H1 (cell line): ENCODE data around the gene TBC1D2B. TPM values are rescaled to one million over a fixed set of nuclear protein-coding genes. Genes with fewer than 3 reads are reported as not detected.

Source experiments
- CTCF ChIA-PET: fragments of 300-600 bp; sonication (Branson Sonifier 250); formaldehyde crosslinking; loops from one replicate; lab custom pipeline; 2021; ENCODE audit not compliant: partially characterized antibody; lab: Charles Lee
- POLR2A ChIA-PET: fragments of 300-600 bp; sonication (Branson Sonifier 250); formaldehyde crosslinking; loops from one replicate; lab custom pipeline; 2021; ENCODE audit warnings: inconsistent platforms; ENCODE audit not compliant: partially characterized antibody; lab: Charles Lee
- DNase-seq, 2 experiments: peaks; one replicate each; pipeline versions ENCODE4 v3.0.0 to v3.0.0-alpha.2; 2010 to 2022; ENCODE audit warnings: low spot score in 2 of 2, low read depth in 1 of 2, mixed read lengths in 1 of 2
- FAIRE-seq: peaks from 2 replicates; lab custom pipeline; 2011; peaks lifted over from hg19 to GRCh38; lab: Jason Lieb, UNC
- H2AFZ ChIP-seq: 2 replicates; pipeline ENCODE4 v1.8.1; 2012; ENCODE audit warnings: low read length, inconsistent platforms
- H2AK5ac ChIP-seq: 2 replicates; pipeline ENCODE4 v1.6.1; 2013; ENCODE audit warnings: low read depth, low read length
- H2BK120ac ChIP-seq: replicated peaks from 2 replicates; pipeline ENCODE3; 2013; ENCODE audit warnings: low read depth, low read length, inconsistent platforms
- H2BK12ac ChIP-seq: 2 replicates; pipeline ENCODE4 v1.6.1; 2013; ENCODE audit warnings: low read depth, low read length
- H2BK15ac ChIP-seq: 2 replicates; pipeline ENCODE4 v1.6.1; 2013; ENCODE audit warnings: low read length
- H2BK20ac ChIP-seq: 2 replicates; pipeline ENCODE4 v1.6.1; 2013; ENCODE audit warnings: low read length
- H2BK5ac ChIP-seq: 2 replicates; pipeline ENCODE4 v1.6.1; 2013; ENCODE audit warnings: low read depth, low read length
- H3K14ac ChIP-seq: 2 replicates; pipeline ENCODE4 v1.6.1; 2013; ENCODE audit warnings: inconsistent platforms; ENCODE audit not compliant: insufficient read length
- H3K18ac ChIP-seq: 2 replicates; pipeline ENCODE4 v1.6.1; 2013; ENCODE audit warnings: low read length; ENCODE audit errors: extremely low read depth
- H3K23ac ChIP-seq: 2 replicates; pipeline ENCODE4 v1.6.1; 2013; ENCODE audit warnings: inconsistent platforms; ENCODE audit not compliant: insufficient read length
- H3K23me2 ChIP-seq: 2 replicates; pipeline ENCODE4 v1.6.1; 2013; ENCODE audit warnings: low read depth, low read length
- H3K27ac ChIP-seq: 2 replicates; pipeline ENCODE4 v1.6.1; 2011; ENCODE audit warnings: low read depth, low read length, inconsistent platforms
- H3K27me3 ChIP-seq, 4 experiments: replicated peaks in 1 of 4; 1 replicate in 1 of 4; 2 replicates in 3 of 4; pipeline versions ENCODE4 v1.6.1 to v1.8.1; 2011 to 2013; ENCODE audit warnings: low read length in 3 of 4, mild to moderate bottlenecking in 3 of 4, inconsistent platforms in 2 of 4, mixed read lengths in 2 of 4, moderate library complexity in 1 of 4; ENCODE audit not compliant: control insufficient read depth in 3 of 4, insufficient read depth in 3 of 4; ENCODE audit errors: extremely low read depth in 1 of 4
- H3K36me3 ChIP-seq, 4 experiments: 2 replicates each; pipeline versions ENCODE4 v1.6.1 to v1.8.1; 2011 to 2013; ENCODE audit warnings: mild to moderate bottlenecking in 4 of 4, low read length in 3 of 4, moderate library complexity in 2 of 4, control low read depth in 1 of 4, inconsistent platforms in 1 of 4; ENCODE audit not compliant: insufficient read depth in 4 of 4, control insufficient read depth in 2 of 4
- H3K4ac ChIP-seq: replicated peaks from 2 replicates; pipeline ENCODE3; 2013; ENCODE audit warnings: low read length, low read depth, mixed read lengths, inconsistent platforms; ENCODE audit not compliant: insufficient read length
- H3K4me1 ChIP-seq, 4 experiments: replicated peaks in 1 of 4; 1 replicate in 1 of 4; 2 replicates in 3 of 4; pipeline versions ENCODE4 v1.6.1 to v1.8.1; 2011 to 2013; ENCODE audit warnings: low read length in 3 of 4, inconsistent platforms in 2 of 4, mixed read lengths in 1 of 4; ENCODE audit not compliant: insufficient read depth in 4 of 4, control insufficient read depth in 3 of 4
- H3K4me2 ChIP-seq, 2 experiments: 2 replicates each; pipeline versions ENCODE4 v1.6.1 to v1.8.1; 2011 to 2013; ENCODE audit warnings: low read depth in 2 of 2, low read length in 2 of 2, control low read depth in 1 of 2, inconsistent platforms in 1 of 2, mild to moderate bottlenecking in 1 of 2; ENCODE audit not compliant: insufficient read depth in 1 of 2
- H3K4me3 ChIP-seq, 4 experiments: fragments of 200-600, 300-600 bp in 1 of 4; sonication (generic), shearing (Covaris generic), sonication (Bioruptor Twin) in 1 of 4; 2 replicates each; pipeline versions ENCODE4 v1.5.1 to v1.8.1; 2011 to 2016; ENCODE audit warnings: low read length in 4 of 4, low read depth in 3 of 4, control low read depth in 2 of 4, inconsistent platforms in 2 of 4, mild to moderate bottlenecking in 2 of 4, mixed read lengths in 1 of 4, moderate library complexity in 1 of 4; ENCODE audit not compliant: insufficient read depth in 2 of 4; ENCODE audit errors: extremely low read depth in 1 of 4
- H3K56ac ChIP-seq: replicated peaks from 2 replicates; pipeline ENCODE3; 2013; ENCODE audit warnings: low read depth, mild to moderate bottlenecking, mixed read lengths, low read length, inconsistent platforms; ENCODE audit not compliant: insufficient read length
- H3K79me1 ChIP-seq: 2 replicates; pipeline ENCODE4 v1.6.1; 2013; ENCODE audit warnings: low read depth, low read length, control low read depth
- H3K79me2 ChIP-seq, 2 experiments: 2 replicates each; pipeline versions ENCODE4 v1.6.1 to v1.8.1; 2012 to 2013; ENCODE audit warnings: low read length in 2 of 2, mild to moderate bottlenecking in 2 of 2, inconsistent platforms in 1 of 2; ENCODE audit not compliant: insufficient read depth in 2 of 2, control insufficient read depth in 1 of 2
- H3K9ac ChIP-seq, 4 experiments: replicated peaks in 1 of 4; 1 replicate in 1 of 4; 2 replicates in 3 of 4; pipeline versions ENCODE4 v1.6.1 to v1.8.1; 2011 to 2013; ENCODE audit warnings: low read depth in 3 of 4, low read length in 3 of 4, control low read depth in 2 of 4, mild to moderate bottlenecking in 2 of 4, moderate library complexity in 2 of 4, inconsistent platforms in 1 of 4; ENCODE audit errors: extremely low read depth in 1 of 4
- H3K9me3 ChIP-seq, 2 experiments: 2 replicates each; pipeline versions ENCODE4 v1.6.1 to v1.8.1; 2012 to 2013; ENCODE audit warnings: mild to moderate bottlenecking in 2 of 2, moderate library complexity in 2 of 2, control low read depth in 1 of 2, inconsistent platforms in 1 of 2, low read depth in 1 of 2, low read length in 1 of 2, mixed read lengths in 1 of 2; ENCODE audit not compliant: insufficient read depth in 2 of 2
- H4K20me1 ChIP-seq, 2 experiments: replicated peaks in 1 of 2; 2 replicates each; pipeline versions ENCODE3 to v1.8.1; 2011 to 2013; ENCODE audit warnings: inconsistent platforms in 2 of 2, low read length in 2 of 2, mild to moderate bottlenecking in 1 of 2; ENCODE audit not compliant: insufficient read depth in 2 of 2, control insufficient read depth in 1 of 2
- H4K5ac ChIP-seq: 2 replicates; pipeline ENCODE4 v1.6.1; 2013; ENCODE audit warnings: low read length, low read depth, mixed read lengths, inconsistent platforms; ENCODE audit not compliant: insufficient read length
- H4K8ac ChIP-seq: 2 replicates; pipeline ENCODE4 v1.8.0; 2013; ENCODE audit warnings: mild to moderate bottlenecking, moderate library complexity, low read length, inconsistent platforms; ENCODE audit not compliant: insufficient read depth; ENCODE audit errors: extremely low read depth
- H4K91ac ChIP-seq: replicated peaks from 2 replicates; pipeline ENCODE3; 2013; ENCODE audit warnings: low read length, mixed read lengths, inconsistent platforms; ENCODE audit not compliant: insufficient read length
- CHD1 ChIP-seq: IDR thresholded peaks from 2 replicates; pipeline ENCODE4 v1.6.1; 2012; ENCODE audit warnings: low read depth, low read length, improper control_type of control experiment
- CTCF ChIP-seq, 3 experiments: IDR thresholded peaks; 1 replicate in 2 of 3; 2 replicates in 1 of 3; pipeline versions ENCODE4 v1.5.1 to v1.6.1; 2011; ENCODE audit warnings: low read length in 3 of 3, mild to moderate bottlenecking in 3 of 3, inconsistent platforms in 2 of 3, low read depth in 1 of 3, moderate library complexity in 1 of 3; ENCODE audit not compliant: insufficient read depth in 1 of 3; ENCODE audit errors: control extremely low read depth in 1 of 3
- E2F6 ChIP-seq: IDR thresholded peaks from 2 replicates; pipeline ENCODE4 v1.6.1; 2012; ENCODE audit warnings: inconsistent platforms
- WGBS, 2 experiments: shearing (Covaris generic) in 1 of 2; methylation state at CpG; one replicate each; pipeline versions ENCODE4 v1.1.6 to v1.1.7; 2013 to 2015; ENCODE audit warnings: low lambda C conversion rate in 2 of 2, mixed read lengths in 2 of 2, inconsistent platforms in 1 of 2, low coverage in 1 of 2, missing lambda C conversion rate in 1 of 2; ENCODE audit not compliant: insufficient replicate concordance in 2 of 2, insufficient coverage in 1 of 2, insufficient read length in 1 of 2; ENCODE audit errors: extremely low coverage in 1 of 2, missing lambda C conversion rate in 1 of 2; 5-methylcytosine and 5-hydroxymethylcytosine counted together
- polyA plus RNA-seq, 7 experiments: library from polyadenylated mRNA; depleted of rRNA in 3 of 7; stranded (reverse) in 5 of 7; unstranded in 2 of 7; fragments of >200 nt in 5 of 7; fragments of 200-250 nt in 2 of 7; gene quantifications; 1 replicate in 5 of 7; 2 replicates in 1 of 7; 4 replicates in 1 of 7; pipeline versions ENCODE4 v1.2.1 to v1.2.3, GENCODE V29; 2011 to 2013; ENCODE audit warnings: missing spikeins in 2 of 7, mixed read lengths in 2 of 7
- total RNA-seq: library from RNA; stranded (reverse); fragmentation: NEBNext Ultra II Directional; extraction: Animal tissue kit (Norgen Biotek cat#: 25700); gene quantifications from 2 replicates; pipeline ENCODE4 v1.2.1, GENCODE V29; 2021

The TBC1D2B gene
- total and polyA plus RNA-seq, 2 of the 8 experiments (the other 6 are each of a cell fraction or from before 2014, with no cell fraction given), result 11.9 to 19.5 TPM

- H3K79me2 ChIP-seq, result no peaks in the 10 kb centered on the region
- ChIA-PET CTCF (interaction anchor here (0.6 to 6.7 kb wide), 12 partner anchors 9 to 214 kb away, joined by 3 to 53 read pairs (median 4); no protein-coding TSS in a partner anchor), POLR2A (no interaction called here)
- no peak overlapping the region for H4K5ac ChIP-seq
- H3K27ac ChIP-seq, result no peak overlapping the region
- H3K27me3 ChIP-seq, result no peaks in the 10 kb centered on the region
- 77% methylated on average over 18 of the region's 24 CpGs; no CpG with 5 or more reads in 1 of the 2 experiments for whole genome bisulfite sequencing, 2 experiments
- no peak overlapping the region for H2AFZ ChIP-seq
- TF ChIP-seq CHD1 (no peak), CTCF (IDR thresholded peaks at IDR 0.05; ENCODE audit: control extremely low read depth in 1 of 3, insufficient read depth in 1 of 3, low read depth in 1 of 3, low read length in 3 of 3) (0 out of 4 replicates have a peak, but pooled peaks of 1 of the 3 experiments have one; percentile 5), E2F6 (no peak)
- H3K9ac ChIP-seq, result no peak overlapping the region
- H3K4me3 ChIP-seq, result no peak overlapping the region
- no peak overlapping the region for H2BK12ac ChIP-seq
- no peak overlapping the region for H3K14ac ChIP-seq
- H3K79me1 ChIP-seq, result no peaks in the 10 kb centered on the region
- H4K91ac ChIP-seq, result no peak overlapping the region
- H2BK5ac ChIP-seq, result no peak overlapping the region
- peaks cover 0 to 23% (median 14%) of the 10 kb centered on the region in 4 experiments; a peak in 6 of 7 replicates for H3K4me1 ChIP-seq
- no peak overlapping the region for H3K18ac ChIP-seq
- H3K56ac ChIP-seq, result no peak overlapping the region
- no peak overlapping the region for H2AK5ac ChIP-seq
- H3K23me2 ChIP-seq, result no peaks in the 10 kb centered on the region
- no peak overlapping the region for H2BK15ac ChIP-seq
- no peak overlapping the region for H3K23ac ChIP-seq
- no peak overlapping the region for H2BK120ac ChIP-seq
- H3K9me3 ChIP-seq, result no peaks in the 10 kb centered on the region
- no peak overlapping the region for H2BK20ac ChIP-seq
- no peaks in the 10 kb centered on the region for H3K36me3 ChIP-seq
- no peak overlapping the region for H3K4ac ChIP-seq
- H3K4me2 ChIP-seq, result no peak overlapping the region
- no peak overlapping the region; the same call in 1 of the 2 replicates for H4K8ac ChIP-seq
- FAIRE-seq, result no peak
- no peak for DNase-seq
- no peaks in the 10 kb centered on the region for H4K20me1 ChIP-seq
These were observed 90.4 kb downstream of the TBC1D2B start for GRCh38 chr15:77986891-77987764.
